Choroid plexus epithelial cell (primary cell): ENCODE results near the gene SLC29A3.

Experiments
- DNase-seq: peaks from one replicate; pipeline ENCODE4 v3.0.0-alpha.2; 2010; ENCODE audit warnings: low read depth
- H3K4me3 ChIP-seq: 2 replicates; pipeline ENCODE4 v1.5.1; 2011; ENCODE audit warnings: low read depth, mild to moderate bottlenecking, control low read depth, low read length, moderate library complexity
- TF ChIP-seq, protein P1 (sequence below): conservative IDR thresholded peaks from 2 replicates; pipeline ENCODE4 v1.5.1; 2011; ENCODE audit warnings: low read depth, mild to moderate bottlenecking, control low read depth, inconsistent platforms, low read length, moderate library complexity

Gene SLC29A3

GRCh38 chr10:71302451-71302850 lies 16.6 kb upstream of the SLC29A3 start:
- no peak overlapping the region for H3K4me3 ChIP-seq
- TF ChIP-seq, protein P1, sequence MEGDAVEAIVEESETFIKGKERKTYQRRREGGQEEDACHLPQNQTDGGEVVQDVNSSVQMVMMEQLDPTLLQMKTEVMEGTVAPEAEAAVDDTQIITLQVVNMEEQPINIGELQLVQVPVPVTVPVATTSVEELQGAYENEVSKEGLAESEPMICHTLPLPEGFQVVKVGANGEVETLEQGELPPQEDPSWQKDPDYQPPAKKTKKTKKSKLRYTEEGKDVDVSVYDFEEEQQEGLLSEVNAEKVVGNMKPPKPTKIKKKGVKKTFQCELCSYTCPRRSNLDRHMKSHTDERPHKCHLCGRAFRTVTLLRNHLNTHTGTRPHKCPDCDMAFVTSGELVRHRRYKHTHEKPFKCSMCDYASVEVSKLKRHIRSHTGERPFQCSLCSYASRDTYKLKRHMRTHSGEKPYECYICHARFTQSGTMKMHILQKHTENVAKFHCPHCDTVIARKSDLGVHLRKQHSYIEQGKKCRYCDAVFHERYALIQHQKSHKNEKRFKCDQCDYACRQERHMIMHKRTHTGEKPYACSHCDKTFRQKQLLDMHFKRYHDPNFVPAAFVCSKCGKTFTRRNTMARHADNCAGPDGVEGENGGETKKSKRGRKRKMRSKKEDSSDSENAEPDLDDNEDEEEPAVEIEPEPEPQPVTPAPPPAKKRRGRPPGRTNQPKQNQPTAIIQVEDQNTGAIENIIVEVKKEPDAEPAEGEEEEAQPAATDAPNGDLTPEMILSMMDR, result no peak
- DNase-seq, result no peak

DNA sequence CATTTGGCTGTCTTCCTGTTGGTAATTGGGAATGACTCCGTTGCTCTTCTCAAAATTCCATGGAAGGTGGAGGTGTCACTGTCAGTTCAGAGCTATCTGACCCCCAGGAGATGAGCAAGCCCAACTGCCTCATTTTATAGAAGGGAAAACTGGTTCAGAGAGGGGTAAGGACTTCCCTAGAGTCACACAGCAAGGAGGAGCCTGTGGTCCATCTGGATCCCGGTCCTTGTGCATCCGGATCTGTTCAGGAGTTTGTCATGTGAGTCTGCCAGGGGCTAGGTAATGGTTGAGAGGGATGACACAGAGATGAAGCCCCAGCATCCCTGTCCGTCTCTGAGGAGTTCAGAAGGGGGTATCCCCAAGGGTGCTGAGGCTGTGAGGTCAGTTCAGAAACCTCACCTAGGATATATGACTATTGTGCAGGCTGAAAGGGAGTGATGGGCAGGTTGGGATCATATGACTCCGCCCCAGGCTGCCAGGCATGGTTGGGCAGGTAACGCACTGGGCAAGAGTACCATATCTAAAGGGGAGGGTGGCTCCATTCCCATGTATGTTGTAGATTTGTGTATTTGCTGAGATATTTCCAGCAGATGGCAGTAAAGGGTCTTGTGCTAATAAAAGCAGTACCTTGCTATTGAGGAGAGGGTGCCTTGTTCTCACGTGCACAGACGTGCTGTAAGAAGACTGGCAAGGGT lies 16.0 kb upstream of the SLC29A3 start:
- peak; percentile 81 for DNase-seq
- TF ChIP-seq, protein P1, result peak; percentile 63
- H3K4me3 ChIP-seq, result no peak overlapping the region

GRCh38 chr10:71303569-71303907 lies 15.5 kb upstream of the SLC29A3 start:
- TF ChIP-seq, protein P1, result no peak
- no peak overlapping the region for H3K4me3 ChIP-seq
- DNase-seq, result no peak

- H3K4me3 ChIP-seq, result no peak overlapping the region
- TF ChIP-seq, protein P1, result no peak
- no peak for DNase-seq
Observed at GRCh38 chr10:71304914-71305313, 14.1 kb upstream of the SLC29A3 start.

GRCh38 chr10:71306979-71307378 lies 12.1 kb upstream of the SLC29A3 start:
- DNase-seq, result no peak
- TF ChIP-seq, protein P1, result no peak
- H3K4me3 ChIP-seq, result no peak overlapping the region

- TF ChIP-seq, protein P1, result no peak
- peak; percentile 18 for DNase-seq
- H3K4me3 ChIP-seq, result no peak overlapping the region
Observed at GRCh38 chr10:71307469-71308085, 11.5 kb upstream of the SLC29A3 start.

DNA sequence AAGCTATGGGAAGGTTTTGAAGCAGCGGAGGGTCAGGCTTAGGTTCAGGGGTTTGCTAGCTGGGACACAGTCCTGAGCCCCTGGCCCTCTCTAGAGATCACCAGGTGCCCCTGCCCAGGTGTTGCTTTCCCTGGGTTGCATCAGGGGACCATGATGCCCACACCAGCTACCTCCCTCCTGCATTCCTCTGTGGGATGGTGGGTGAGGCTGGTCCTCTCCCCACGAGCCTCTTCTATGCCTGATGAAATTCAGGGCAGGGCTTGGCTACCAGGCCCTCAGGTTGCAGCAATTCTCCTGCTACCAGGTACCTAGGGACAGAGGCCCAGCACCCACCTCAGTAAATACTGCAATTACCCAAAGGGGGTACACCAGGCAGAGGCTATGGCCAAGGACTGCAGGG lies 10.8 kb upstream of the SLC29A3 start:
- no peak for DNase-seq
- H3K4me3 ChIP-seq, result no peak overlapping the region
- TF ChIP-seq, protein P1, result no peak
